Ovary (tissue), 9 donors: Measurements from ENCODE around the gene ANKRD23. TPM values are rescaled to one million over a fixed set of nuclear protein-coding genes. Genes with fewer than 3 reads are reported as not detected.
"Not testable (repeated sequence)": the region's sequence is repeated elsewhere in the genome, so short reads cannot be mapped to it uniquely, and the experiment has no call there.

Source experiments
- DNase-seq, 5 donors: peaks; one replicate each; pipeline ENCODE4 v3.0.0-alpha.2; 2019 to 2020
- H3K27ac ChIP-seq, 2 donors: fragments of 200-600 bp; one replicate each; pipeline versions ENCODE4 v1.5.1 to v1.8.0; 2019 to 2022
- H3K27me3 ChIP-seq: fragments of 200-600 bp; one replicate; pipeline ENCODE4 v1.8.0; 2022
- H3K36me3 ChIP-seq: fragments of 200-600 bp; sonication (generic); one replicate; pipeline ENCODE4 v1.5.1; 2019
- H3K4me1 ChIP-seq: one replicate; pipeline ENCODE4 v1.8.1; 2013; ENCODE audit warnings: mild to moderate bottlenecking, moderate library complexity; ENCODE audit not compliant: insufficient read depth
- H3K4me3 ChIP-seq: fragments of 200-600 bp; sonication (generic); one replicate; pipeline ENCODE4 v1.5.1; 2017
- H3K9me3 ChIP-seq, 2 donors: fragments of 200-600 bp in 1 of 2; sonication (generic) in 1 of 2; one replicate each; pipeline versions ENCODE4 v1.5.1 to v1.8.1; 2013 to 2019; ENCODE audit warnings: mild to moderate bottlenecking in 1 of 2, moderate library complexity in 1 of 2
- CTCF ChIP-seq, 3 donors: fragments of 450-650 bp in 2 of 3; fragments of 200-600 bp in 1 of 3; IDR thresholded peaks; one replicate each; pipeline versions ENCODE4 v1.5.1 to v1.8.0; 2016 to 2022; ENCODE audit warnings: antibody characterized with exemption in 3 of 3, mild to moderate bottlenecking in 1 of 3
- EP300 ChIP-seq: sonication (generic); formaldehyde crosslinking; IDR thresholded peaks from one replicate; pipeline ENCODE4 v1.6.1; 2017; ENCODE audit warnings: antibody characterized with exemption
- POLR2A ChIP-seq: fragments of 450-650 bp; IDR thresholded peaks from one replicate; pipeline ENCODE4 v1.6.1; 2017; ENCODE audit warnings: antibody characterized with exemption, mild to moderate bottlenecking, moderate library complexity
- WGBS, 3 donors: extraction: QIAGEN DNeasy Blood & Tissue Kit in 1 of 3; methylation state at CpG; one replicate each; pipeline versions ENCODE4 v1.1.5 to v1.1.7; 2013 to 2017; 5-methylcytosine and 5-hydroxymethylcytosine counted together
- intact Hi-C, 4 donors: fragments of 100-400 bp; cut with DNase I; formaldehyde crosslinking; loops; one replicate each; pipeline versions ENCODE4 v1.11.0 to v1.15.1; 2022 to 2023
- polyA plus RNA-seq, 2 donors: library from polyadenylated mRNA; stranded (reverse); fragments of 200-250 nt in 1 of 2; fragments of 350-450 nt in 1 of 2; fragmentation: Illumina TruSeq in 1 of 2; extraction: RNeasy Lipid Tissue Mini Kit (QIAGEN cat#74804) in 1 of 2; gene quantifications; one replicate each; pipeline ENCODE4 v1.2.3, GENCODE V29; 2013 to 2014
- total RNA-seq, 7 donors: library from RNA; depleted of rRNA in 2 of 7; stranded (reverse); fragments of >200 nt in 2 of 7; fragmentation: NEBNext Ultra II Directional in 3 of 7; extraction: Animal tissue kit (Norgen Biotek cat#: 25700) in 3 of 7; gene quantifications; one replicate each; pipeline versions ENCODE4 v1.1.0 to v1.2.4, GENCODE V29; 2016 to 2023
- donor health status: DM: no; HTN: no; CAD: no; lungs with moderate emphysema.
- donor health status: DM: no; HTN: no; CAD: no.
- donor health status: Bipolar disorder and iron deficiency.
- donor health status: DM: yes; HTN: yes; CAD: no.
- donor health status: DM: no; HTN: no; CAD: no.
- donor health status: DM: yes; HTN: yes; CAD: no.

ANKRD23 gene
- total and polyA plus RNA-seq, 9 donors: 1.4 to 14.1 (median 8.4) TPM

GRCh38 chr2:96866149-96866548, 22.3 kb upstream of the ANKRD23 start:
- no peaks in the 10 kb centered on the region for H3K27me3 ChIP-seq
- TF ChIP-seq EP300: no peak
- TF ChIP-seq POLR2A: no peak
- no peak for TF ChIP-seq CTCF (IDR thresholded peaks at IDR 0.05)
- no peaks in the 10 kb centered on the region for H3K9me3 ChIP-seq
- H3K4me1 ChIP-seq: peaks cover 10% of the 10 kb centered on the region
- intact Hi-C loops: loop anchor here in 1 of 4 donors (5.0 kb wide), 1 partner anchor 86 kb away; no protein-coding TSS in a partner anchor
- 78 to 85% (median 80%) methylated on average over 14 of the region's 14 CpGs for WGBS, 3 donors
- no peak overlapping the region for H3K4me3 ChIP-seq
- no peaks in the 10 kb centered on the region for H3K36me3 ChIP-seq
- no peak for DNase-seq
- H3K27ac ChIP-seq: peak overlapping the region in 1 of 2 donors; percentile 6

DNA sequence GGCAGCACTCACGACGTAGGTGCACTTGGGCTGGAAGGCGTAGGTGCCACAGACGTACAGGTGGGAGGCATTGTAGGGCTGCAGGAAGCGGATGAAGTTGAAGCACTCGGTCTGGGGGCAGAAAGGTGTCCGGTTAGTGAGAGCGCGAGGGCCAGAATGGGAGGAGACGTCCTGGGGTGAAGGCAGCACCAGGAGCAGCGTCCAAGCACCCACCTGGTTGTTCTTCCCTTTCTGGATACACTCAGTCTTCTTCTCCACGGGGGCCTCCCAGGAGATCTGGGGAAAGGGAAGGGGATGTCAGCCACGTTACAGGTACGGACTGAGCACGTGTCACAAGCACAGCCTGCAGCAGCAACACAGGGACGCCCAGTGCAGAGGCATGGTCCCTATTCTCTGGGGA, 21.8 kb upstream of the ANKRD23 start:
- peaks cover 10% of the 10 kb centered on the region for H3K4me1 ChIP-seq
- no peaks in the 10 kb centered on the region for H3K36me3 ChIP-seq
- no peak overlapping the region for H3K27ac ChIP-seq
- no peak for DNase-seq
- intact Hi-C loops: loop anchor here in 1 of 4 donors (5.0 kb wide), 1 partner anchor 87 kb away; no protein-coding TSS in a partner anchor
- WGBS, 3 donors: 72 to 78% (median 77%) methylated on average over 16 of the region's 16 CpGs
- no peaks in the 10 kb centered on the region for H3K27me3 ChIP-seq
- H3K4me3 ChIP-seq: no peak overlapping the region
- no peak for TF ChIP-seq EP300
- TF ChIP-seq POLR2A: no peak
- TF ChIP-seq CTCF (IDR thresholded peaks at IDR 0.05): no peak
- no peaks in the 10 kb centered on the region for H3K9me3 ChIP-seq

DNA sequence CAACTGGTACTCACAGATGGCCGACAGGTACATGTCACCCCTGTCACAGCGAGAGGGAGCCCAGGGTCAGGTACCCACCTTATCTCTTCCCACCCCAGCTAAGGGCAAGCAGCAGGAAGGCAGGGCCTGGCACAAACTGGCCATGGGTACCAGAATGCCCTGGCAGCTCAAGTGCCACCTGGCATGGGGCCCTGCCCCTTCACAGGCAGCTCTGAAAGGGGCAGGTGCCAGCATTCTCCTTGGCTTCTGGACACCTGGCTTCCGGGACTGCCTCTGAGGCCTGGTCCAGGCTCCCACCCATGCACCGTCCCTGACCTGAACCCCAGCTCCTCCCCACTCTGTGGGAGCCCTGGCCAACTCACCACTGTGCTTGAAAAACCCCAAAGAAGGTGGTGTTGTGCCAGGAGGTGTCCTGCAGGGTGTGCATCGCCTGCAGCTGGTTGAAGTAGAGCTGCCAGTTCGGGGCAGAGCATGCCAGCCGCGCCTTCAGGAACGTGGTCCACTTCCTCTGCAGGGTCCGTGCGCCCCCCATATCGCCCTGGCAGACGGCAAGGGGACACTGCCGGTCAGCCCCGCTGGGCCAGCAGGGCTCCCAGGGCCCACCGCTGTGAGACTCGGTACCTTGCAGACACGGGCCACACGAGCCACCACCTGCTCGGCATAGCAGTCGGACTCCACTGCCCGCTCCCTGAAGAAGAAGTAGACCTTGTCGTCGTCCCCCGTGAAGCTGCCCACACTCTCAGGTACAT, 20.7 kb upstream of the ANKRD23 start:
- Histone ChIP-seq H3K36me3 (no peaks in the 10 kb centered on the region), H3K4me1 (peaks cover 8% of the 10 kb centered on the region), H3K27ac (no peak overlapping the region), H3K9me3 (no peaks in the 10 kb centered on the region), H3K4me3 (no peak overlapping the region), H3K27me3 (no peaks in the 10 kb centered on the region)
- intact Hi-C loops: loop anchor here in 1 of 4 donors (5.0 kb wide), 1 partner anchor 88 kb away; no protein-coding TSS in a partner anchor
- no peak for TF ChIP-seq POLR2A
- TF ChIP-seq CTCF (IDR thresholded peaks at IDR 0.05): no peak
- no peak for TF ChIP-seq EP300
- 79 to 81% (median 81%) methylated on average over 24 to 25 of the region's 25 CpGs for WGBS, 3 donors
- no peak for DNase-seq

DNA sequence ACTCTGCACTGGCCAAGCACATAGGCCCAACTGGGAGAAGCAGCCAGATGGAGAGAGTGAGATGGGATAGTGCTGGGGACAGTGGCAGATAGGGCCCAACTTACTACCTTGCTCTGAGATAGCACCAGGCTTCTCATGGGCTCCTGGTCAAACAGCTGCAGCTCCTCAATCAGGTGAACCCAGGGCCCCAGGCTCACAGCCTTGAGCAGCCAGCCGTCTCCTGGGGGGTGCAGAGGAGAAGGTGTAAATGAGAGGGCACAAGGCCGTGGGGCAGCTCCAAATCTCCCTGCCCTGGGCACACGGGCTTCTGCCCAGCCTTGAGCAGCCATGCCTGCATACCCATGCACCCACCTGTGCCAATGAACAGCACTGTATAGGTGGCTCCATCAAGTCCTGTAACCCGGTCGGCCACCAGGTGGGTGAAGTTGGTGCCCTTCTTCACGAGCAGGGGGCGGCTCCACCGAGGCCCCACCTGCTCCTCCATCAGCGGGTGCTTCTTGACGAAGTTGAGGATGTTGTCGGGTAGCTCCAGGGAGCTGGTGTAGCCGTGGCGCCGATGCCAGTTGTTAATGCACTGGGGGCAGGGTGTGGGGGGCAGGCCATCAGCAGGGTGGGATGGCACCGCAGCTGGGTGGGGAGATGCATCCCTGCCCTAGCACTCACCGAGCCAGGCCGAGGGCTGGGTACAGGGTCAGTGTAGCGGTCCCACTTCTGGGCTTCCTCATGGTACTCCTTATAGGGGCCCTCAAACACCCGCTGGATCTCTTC, 19.9 kb upstream of the ANKRD23 start:
- WGBS, 3 donors: 80 to 83% (median 83%) methylated on average over 19 of the region's 19 CpGs
- peaks cover 9% of the 10 kb centered on the region for H3K4me1 ChIP-seq
- intact Hi-C loops: no loop called here

GRCh38 chr2:96863056-96863455, 19.2 kb upstream of the ANKRD23 start:
- H3K27me3 ChIP-seq, H3K9me3 ChIP-seq, DNase-seq, H3K4me3 ChIP-seq, intact Hi-C loops, H3K27ac ChIP-seq, H3K36me3 ChIP-seq: not testable (repeated sequence)
- H3K4me1 ChIP-seq: peaks cover 12% of the 10 kb centered on the region
- 81 to 88% (median 84%) methylated on average over 4 of the region's 4 CpGs for WGBS, 3 donors

More for the DNA sequence above, 19.9 kb upstream of the ANKRD23 start:
- Histone ChIP-seq H3K9me3 (no peaks in the 10 kb centered on the region), H3K4me3 (no peak overlapping the region), H3K27ac (no peak overlapping the region), H3K36me3 (no peaks in the 10 kb centered on the region), H3K27me3 (no peaks in the 10 kb centered on the region)
- TF ChIP-seq CTCF (IDR thresholded peaks at IDR 0.05): no peak
- no peak for TF ChIP-seq EP300
- TF ChIP-seq POLR2A: no peak
- peak in 1 of 5 donors; percentile 23 for DNase-seq
